Vagina (tissue), 2 donors: ENCODE data around the gene PPP6C. TPM values are rescaled to one million over a fixed set of nuclear protein-coding genes. Genes with fewer than 3 reads are reported as not detected.
"Not testable (repeated sequence)": the region's sequence is repeated elsewhere in the genome, so short reads cannot be mapped to it uniquely, and the experiment has no call there.

Experiments used
- DNase-seq, 2 donors: peaks; one replicate each; pipeline ENCODE4 v3.0.0-alpha.2; 2017; ENCODE audit errors: extremely low spot score in 2 of 2
- H3K27ac ChIP-seq: fragments of 200-600 bp; sonication (generic); one replicate; pipeline ENCODE4 v1.5.1; 2019
- H3K27me3 ChIP-seq: fragments of 200-600 bp; sonication (generic); one replicate; pipeline ENCODE4 v1.5.1; 2019
- H3K36me3 ChIP-seq, 2 donors: fragments of 200-600 bp; sonication (generic); one replicate each; pipeline ENCODE4 v1.5.1; 2017 to 2019
- H3K4me1 ChIP-seq: fragments of 200-600 bp; sonication (generic); one replicate; pipeline ENCODE4 v1.5.1; 2019
- H3K4me3 ChIP-seq, 2 donors: fragments of 200-600 bp; sonication (generic); 1 replicate in 1 of 2; 2 replicates in 1 of 2; pipeline ENCODE4 v1.5.1; 2016 to 2019
- H3K9me3 ChIP-seq: fragments of 200-600 bp; sonication (generic); one replicate; pipeline ENCODE4 v1.5.1; 2019
- POLR2A ChIP-seq, 2 donors: fragments of 450-650 bp; IDR thresholded peaks; one replicate each; pipeline ENCODE4 v1.6.1; 2017; ENCODE audit warnings: antibody characterized with exemption in 2 of 2, mild to moderate bottlenecking in 2 of 2, moderate library complexity in 2 of 2
- POLR2AphosphoS5 ChIP-seq, 2 donors: sonication (generic); formaldehyde crosslinking; IDR thresholded peaks; one replicate each; pipeline ENCODE4 v1.9.0; 2017; ENCODE audit warnings: antibody characterized with exemption in 2 of 2, mild to moderate bottlenecking in 2 of 2, low read depth in 1 of 2; ENCODE audit not compliant: insufficient read depth in 1 of 2
- intact Hi-C: fragments of 100-400 bp; cut with DNase I; formaldehyde crosslinking; loops from one replicate; pipeline ENCODE4 v1.15.1; 2023
- total RNA-seq: library from RNA; depleted of rRNA; stranded (reverse); fragments of >200 nt; gene quantifications from one replicate; pipeline ENCODE4 v1.2.3, GENCODE V29; 2016
- TF ChIP-seq, protein P1 (sequence below), 3 experiments: fragments of 450-650 bp in 2 of 3; fragments of 200-600 bp in 1 of 3; sonication (generic) in 1 of 3; IDR thresholded peaks; one replicate each; pipeline ENCODE4 v1.5.1; 2017 to 2019; ENCODE audit warnings: antibody characterized with exemption in 3 of 3, mild to moderate bottlenecking in 2 of 3, moderate library complexity in 2 of 3

PPP6C gene
- total RNA-seq, 1 donor from 2014 or later: 26.8 TPM

GRCh38 chr9:125110464-125110863 lies 79.1 kb downstream of the PPP6C start:
- DNase-seq: no peak
- intact Hi-C loops: no loop called here
- no peaks in the 10 kb centered on the region for H3K27me3 ChIP-seq
- H3K27ac ChIP-seq: no peak overlapping the region
- TF ChIP-seq POLR2A (IDR thresholded peaks at IDR 0.05) (no peak), POLR2AphosphoS5 (IDR thresholded peaks at IDR 0.05; ENCODE audit: insufficient read depth in 1 of 2, low read depth in 1 of 2) (no peak)
- TF ChIP-seq, protein P1, sequence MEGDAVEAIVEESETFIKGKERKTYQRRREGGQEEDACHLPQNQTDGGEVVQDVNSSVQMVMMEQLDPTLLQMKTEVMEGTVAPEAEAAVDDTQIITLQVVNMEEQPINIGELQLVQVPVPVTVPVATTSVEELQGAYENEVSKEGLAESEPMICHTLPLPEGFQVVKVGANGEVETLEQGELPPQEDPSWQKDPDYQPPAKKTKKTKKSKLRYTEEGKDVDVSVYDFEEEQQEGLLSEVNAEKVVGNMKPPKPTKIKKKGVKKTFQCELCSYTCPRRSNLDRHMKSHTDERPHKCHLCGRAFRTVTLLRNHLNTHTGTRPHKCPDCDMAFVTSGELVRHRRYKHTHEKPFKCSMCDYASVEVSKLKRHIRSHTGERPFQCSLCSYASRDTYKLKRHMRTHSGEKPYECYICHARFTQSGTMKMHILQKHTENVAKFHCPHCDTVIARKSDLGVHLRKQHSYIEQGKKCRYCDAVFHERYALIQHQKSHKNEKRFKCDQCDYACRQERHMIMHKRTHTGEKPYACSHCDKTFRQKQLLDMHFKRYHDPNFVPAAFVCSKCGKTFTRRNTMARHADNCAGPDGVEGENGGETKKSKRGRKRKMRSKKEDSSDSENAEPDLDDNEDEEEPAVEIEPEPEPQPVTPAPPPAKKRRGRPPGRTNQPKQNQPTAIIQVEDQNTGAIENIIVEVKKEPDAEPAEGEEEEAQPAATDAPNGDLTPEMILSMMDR (IDR thresholded peaks at IDR 0.05): no peak
- no peak overlapping the region for H3K4me3 ChIP-seq
- H3K36me3 ChIP-seq: no peaks in the 10 kb centered on the region
- H3K4me1 ChIP-seq: no peaks in the 10 kb centered on the region
- no peaks in the 10 kb centered on the region for H3K9me3 ChIP-seq

- H3K4me3 ChIP-seq, H3K27me3 ChIP-seq, H3K27ac ChIP-seq, H3K9me3 ChIP-seq, H3K36me3 ChIP-seq, DNase-seq, intact Hi-C loops, H3K4me1 ChIP-seq: not testable (repeated sequence)
Observed at GRCh38 chr9:125108541-125108940, 81.1 kb downstream of the PPP6C start.

DNA sequence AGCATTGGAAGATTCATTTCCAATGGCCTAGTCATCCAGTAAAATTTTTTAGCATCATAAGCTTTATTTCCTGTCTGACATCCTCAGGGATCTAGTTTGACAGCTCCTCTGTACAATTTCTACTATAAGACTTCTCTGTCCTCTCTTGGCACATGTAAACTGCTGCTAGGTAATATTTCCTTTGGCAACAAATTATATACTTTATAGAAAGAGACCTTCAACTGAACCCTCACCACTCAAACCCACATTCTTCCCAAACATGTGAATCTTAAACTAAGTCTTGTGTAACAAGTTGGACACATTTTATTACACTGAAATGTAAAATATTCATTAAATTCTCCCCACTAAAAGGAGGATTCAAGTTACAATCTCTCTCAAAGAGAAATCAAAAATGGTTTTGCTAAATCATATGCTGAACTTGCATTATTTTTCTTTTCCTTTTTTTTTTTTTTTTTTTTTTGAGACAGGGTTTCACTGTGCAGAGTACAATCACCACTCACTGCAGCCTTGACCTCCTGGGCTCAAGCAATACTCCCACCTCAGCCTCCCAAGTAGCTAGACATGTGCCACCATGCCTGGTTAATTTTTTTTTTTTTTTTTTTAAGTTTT lies 83.2 kb downstream of the PPP6C start:
- no peak for DNase-seq
- H3K27ac ChIP-seq: no peak overlapping the region
- no peak overlapping the region for H3K4me3 ChIP-seq
- H3K27me3 ChIP-seq: no peaks in the 10 kb centered on the region
- H3K4me1 ChIP-seq: no peaks in the 10 kb centered on the region
- intact Hi-C loops: no loop called here
- TF ChIP-seq POLR2A (IDR thresholded peaks at IDR 0.05) (no peak), POLR2AphosphoS5 (IDR thresholded peaks at IDR 0.05; ENCODE audit: insufficient read depth in 1 of 2, low read depth in 1 of 2) (no peak)
- TF ChIP-seq, protein P1 (IDR thresholded peaks at IDR 0.05): no peak
- no peaks in the 10 kb centered on the region for H3K9me3 ChIP-seq
- no peaks in the 10 kb centered on the region for H3K36me3 ChIP-seq

GRCh38 chr9:125103770-125104460 lies 85.7 kb downstream of the PPP6C start:
- TF ChIP-seq, protein P1 (IDR thresholded peaks at IDR 0.05): no peak
- no peak for TF ChIP-seq POLR2A (IDR thresholded peaks at IDR 0.05)
- no peaks in the 10 kb centered on the region for H3K9me3 ChIP-seq
- H3K4me3 ChIP-seq: no peak overlapping the region
- no peak overlapping the region for H3K27ac ChIP-seq
- DNase-seq: no peak
- no peaks in the 10 kb centered on the region for H3K36me3 ChIP-seq
- intact Hi-C loops: no loop called here
- no peaks in the 10 kb centered on the region for H3K4me1 ChIP-seq
- no peaks in the 10 kb centered on the region for H3K27me3 ChIP-seq

DNA sequence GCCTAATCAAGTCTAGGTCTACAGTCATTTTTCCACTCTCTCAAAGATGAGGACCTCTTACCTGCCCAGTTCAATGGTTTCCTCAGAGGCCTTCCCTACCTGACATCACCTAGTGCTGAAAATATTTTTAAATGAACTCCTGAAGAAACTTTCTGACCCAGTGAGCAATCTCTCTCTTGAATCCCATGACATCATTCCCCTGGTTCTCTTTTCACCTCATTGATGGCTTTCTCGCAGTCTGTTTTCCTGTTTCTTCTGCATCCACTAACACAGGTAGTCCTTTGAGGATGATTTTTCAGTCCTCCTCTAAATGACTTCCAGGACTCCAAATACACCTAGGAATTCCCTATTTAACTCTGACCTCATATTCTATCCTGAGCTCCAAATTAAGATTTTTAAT lies 86.6 kb downstream of the PPP6C start:
- H3K4me3 ChIP-seq: no peak overlapping the region
- DNase-seq: no peak
- H3K9me3 ChIP-seq: no peaks in the 10 kb centered on the region
- no peaks in the 10 kb centered on the region for H3K27me3 ChIP-seq
- no peaks in the 10 kb centered on the region for H3K4me1 ChIP-seq
- H3K27ac ChIP-seq: no peak overlapping the region
- TF ChIP-seq, protein P1 (IDR thresholded peaks at IDR 0.05): no peak
- TF ChIP-seq POLR2A (IDR thresholded peaks at IDR 0.05): no peak
- TF ChIP-seq POLR2AphosphoS5 (IDR thresholded peaks at IDR 0.05; ENCODE audit: insufficient read depth in 1 of 2, low read depth in 1 of 2): no peak
- intact Hi-C loops: no loop called here
- no peaks in the 10 kb centered on the region for H3K36me3 ChIP-seq
